HepG2 (cell line): ENCODE data around the gene RGR. TPM values are rescaled to one million over a fixed set of nuclear protein-coding genes. Genes with fewer than 3 reads are reported as not detected.

ENCODE experiments used
- KLF11 ChIP-seq: IDR thresholded peaks from 2 replicates; pipeline ENCODE4 v1.6.1; 2016; ENCODE audit warnings: missing compliant biosample characterization
- NPAS2 ChIP-seq: sonication (generic); formaldehyde crosslinking; IDR thresholded peaks from 2 replicates; pipeline ENCODE4 v1.8.0; 2022; ENCODE audit warnings: mild to moderate bottlenecking, missing genetic modification reagents, borderline replicate concordance
- ONECUT2 ChIP-seq: sonication (generic); formaldehyde crosslinking; IDR thresholded peaks from 2 replicates; pipeline ENCODE4 v1.4.0; 2020; ENCODE audit warnings: missing genetic modification reagents
- RFXANK ChIP-seq: IDR thresholded peaks from 2 replicates; pipeline ENCODE4 v1.6.1; 2016
- TSC22D2 ChIP-seq: sonication (generic); formaldehyde crosslinking; IDR thresholded peaks from 2 replicates; pipeline ENCODE4 v1.5.1; 2020; ENCODE audit warnings: missing genetic modification reagents, mild to moderate bottlenecking, borderline replicate concordance
- ZNF720 ChIP-seq: sonication (generic); formaldehyde crosslinking; IDR thresholded peaks from 2 replicates; pipeline ENCODE4 v1.4.0; 2020; ENCODE audit warnings: missing genetic modification reagents
- ZNF790 ChIP-seq: sonication (generic); formaldehyde crosslinking; IDR thresholded peaks from 2 replicates; pipeline ENCODE4 v1.8.0; 2022; ENCODE audit warnings: missing genetic modification reagents, mild to moderate bottlenecking, borderline replicate concordance
- polyA plus RNA-seq, 8 experiments: library from polyadenylated mRNA; depleted of rRNA in 3 of 8; stranded (reverse) in 7 of 8; unstranded in 1 of 8; fragments of >200 nt; fragmentation: Illumina TruSeq in 4 of 8; extraction: Trizol in 4 of 8; gene quantifications; 2 replicates each; pipeline versions ENCODE4 v1.2.1 to v1.2.3, GENCODE V29; 2011 to 2016; ENCODE audit warnings: low read depth in 4 of 8, missing spikeins in 1 of 8, mixed read lengths in 1 of 8; ENCODE audit not compliant: insufficient read depth in 1 of 8
- total RNA-seq, 5 experiments: library from RNA; depleted of rRNA; stranded (reverse); fragments of >200 nt; fragmentation: Illumina TruSeq; extraction: Trizol; gene quantifications; 2 replicates each; pipeline ENCODE4 v1.2.3, GENCODE V29; 2016; ENCODE audit warnings: low read depth in 1 of 5
- TF ChIP-seq, protein P1 (sequence below): sonication (generic); formaldehyde crosslinking; IDR thresholded peaks from 2 replicates; pipeline ENCODE4 v1.9.0; 2021; ENCODE audit warnings: missing genetic modification reagents, borderline replicate concordance
- TF ChIP-seq, protein P2 (sequence below): sonication (generic); formaldehyde crosslinking; IDR thresholded peaks from 2 replicates; pipeline ENCODE4 v1.5.0; 2020; ENCODE audit warnings: mild to moderate bottlenecking, missing genetic modification reagents, borderline replicate concordance
- TF ChIP-seq, protein P3 (sequence below): sonication (generic); formaldehyde crosslinking; IDR thresholded peaks from 2 replicates; pipeline ENCODE4 v1.8.0; 2022; ENCODE audit warnings: missing genetic modification reagents, mild to moderate bottlenecking, inconsistent platforms, borderline replicate concordance
- TF ChIP-seq, protein P4 (sequence below): sonication (generic); formaldehyde crosslinking; IDR thresholded peaks from 2 replicates; pipeline ENCODE4 v1.4.0; 2020; ENCODE audit warnings: mild to moderate bottlenecking, missing genetic modification reagents

RGR gene
- total and polyA plus RNA-seq, 2 of the 13 experiments (the other 11 are each of a cell fraction or from before 2014, with no cell fraction given), result 0.69 to 0.71 TPM

DNA sequence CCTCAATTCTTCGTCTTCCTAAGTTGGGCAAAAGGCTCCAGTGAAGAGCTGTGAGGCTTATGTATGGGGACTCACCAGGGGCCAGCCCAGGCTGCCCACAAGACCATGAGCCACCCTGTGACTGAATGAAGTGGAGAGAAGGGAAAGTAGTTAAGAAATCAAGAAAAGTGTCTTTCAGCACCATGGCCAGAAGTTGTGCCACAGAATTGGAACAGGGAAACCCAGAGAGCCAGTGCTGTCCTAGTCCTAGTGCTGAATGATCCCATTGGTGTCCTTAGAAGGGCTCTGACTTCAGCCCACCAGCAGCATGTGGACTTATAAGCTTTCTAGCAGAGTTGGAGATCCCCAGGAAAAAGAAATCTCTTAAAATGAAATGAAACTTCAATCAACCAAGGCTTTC, 46.5 kb downstream of the RGR start (continued):
- TF ChIP-seq, protein P1, sequence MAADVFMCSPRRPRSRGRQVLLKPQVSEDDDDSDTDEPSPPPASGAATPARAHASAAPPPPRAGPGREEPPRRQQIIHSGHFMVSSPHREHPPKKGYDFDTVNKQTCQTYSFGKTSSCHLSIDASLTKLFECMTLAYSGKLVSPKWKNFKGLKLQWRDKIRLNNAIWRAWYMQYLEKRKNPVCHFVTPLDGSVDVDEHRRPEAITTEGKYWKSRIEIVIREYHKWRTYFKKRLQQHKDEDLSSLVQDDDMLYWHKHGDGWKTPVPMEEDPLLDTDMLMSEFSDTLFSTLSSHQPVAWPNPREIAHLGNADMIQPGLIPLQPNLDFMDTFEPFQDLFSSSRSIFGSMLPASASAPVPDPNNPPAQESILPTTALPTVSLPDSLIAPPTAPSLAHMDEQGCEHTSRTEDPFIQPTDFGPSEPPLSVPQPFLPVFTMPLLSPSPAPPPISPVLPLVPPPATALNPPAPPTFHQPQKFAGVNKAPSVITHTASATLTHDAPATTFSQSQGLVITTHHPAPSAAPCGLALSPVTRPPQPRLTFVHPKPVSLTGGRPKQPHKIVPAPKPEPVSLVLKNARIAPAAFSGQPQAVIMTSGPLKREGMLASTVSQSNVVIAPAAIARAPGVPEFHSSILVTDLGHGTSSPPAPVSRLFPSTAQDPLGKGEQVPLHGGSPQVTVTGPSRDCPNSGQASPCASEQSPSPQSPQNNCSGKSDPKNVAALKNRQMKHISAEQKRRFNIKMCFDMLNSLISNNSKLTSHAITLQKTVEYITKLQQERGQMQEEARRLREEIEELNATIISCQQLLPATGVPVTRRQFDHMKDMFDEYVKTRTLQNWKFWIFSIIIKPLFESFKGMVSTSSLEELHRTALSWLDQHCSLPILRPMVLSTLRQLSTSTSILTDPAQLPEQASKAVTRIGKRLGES (CRISPR knock-in tag), result 0 out of 2 replicates have a peak, but pooled peaks have one; percentile 18
- TF ChIP-seq KLF11 (peak; percentile 92), ONECUT2 (CRISPR knock-in tag) (0 out of 2 replicates have a peak, but pooled peaks have one; percentile 46), TSC22D2 (CRISPR knock-in tag) (peak; percentile 98), RFXANK (CRISPR knock-in tag) (peak; percentile 66; the same call in 1 of the 2 replicates), ZNF790 (CRISPR knock-in tag) (peak; percentile 25; the same call in 1 of the 2 replicates), NPAS2 (CRISPR knock-in tag) (no peak), ZNF720 (CRISPR knock-in tag) (peak; percentile 94)
- TF ChIP-seq, protein P2, sequence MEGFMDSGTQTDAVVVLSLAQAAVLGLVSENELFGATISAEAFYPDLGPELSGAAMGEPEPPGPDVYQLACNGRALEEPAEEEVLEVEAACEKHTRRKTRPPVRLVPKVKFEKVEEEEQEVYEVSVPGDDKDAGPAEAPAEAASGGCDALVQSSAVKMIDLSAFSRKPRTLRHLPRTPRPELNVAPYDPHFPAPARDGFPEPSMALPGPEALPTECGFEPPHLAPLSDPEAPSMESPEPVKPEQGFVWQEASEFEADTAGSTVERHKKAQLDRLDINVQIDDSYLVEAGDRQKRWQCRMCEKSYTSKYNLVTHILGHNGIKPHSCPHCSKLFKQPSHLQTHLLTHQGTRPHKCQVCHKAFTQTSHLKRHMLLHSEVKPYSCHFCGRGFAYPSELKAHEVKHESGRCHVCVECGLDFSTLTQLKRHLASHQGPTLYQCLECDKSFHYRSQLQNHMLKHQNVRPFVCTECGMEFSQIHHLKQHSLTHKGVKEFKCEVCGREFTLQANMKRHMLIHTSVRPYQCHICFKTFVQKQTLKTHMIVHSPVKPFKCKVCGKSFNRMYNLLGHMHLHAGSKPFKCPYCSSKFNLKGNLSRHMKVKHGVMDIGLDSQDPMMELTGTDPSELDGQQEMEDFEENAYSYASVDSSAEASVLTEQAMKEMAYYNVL, result no peak
- TF ChIP-seq, protein P3, sequence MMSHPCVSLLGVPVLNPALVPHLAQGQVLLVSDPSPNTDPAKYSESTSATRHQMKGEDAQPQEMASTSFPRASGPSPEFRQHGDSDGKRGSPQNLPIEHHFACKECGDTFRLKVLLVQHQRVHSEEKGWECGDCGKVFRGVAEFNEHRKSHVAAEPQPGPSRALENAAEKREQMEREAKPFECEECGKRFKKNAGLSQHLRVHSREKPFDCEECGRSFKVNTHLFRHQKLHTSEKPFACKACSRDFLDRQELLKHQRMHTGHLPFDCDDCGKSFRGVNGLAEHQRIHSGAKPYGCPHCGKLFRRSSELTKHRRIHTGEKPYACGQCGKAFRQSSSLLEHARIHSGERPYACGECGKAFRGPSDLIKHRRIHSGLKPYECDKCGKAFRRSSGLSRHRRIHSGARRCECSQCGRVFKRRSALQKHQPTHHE, result no peak
- TF ChIP-seq, protein P4, sequence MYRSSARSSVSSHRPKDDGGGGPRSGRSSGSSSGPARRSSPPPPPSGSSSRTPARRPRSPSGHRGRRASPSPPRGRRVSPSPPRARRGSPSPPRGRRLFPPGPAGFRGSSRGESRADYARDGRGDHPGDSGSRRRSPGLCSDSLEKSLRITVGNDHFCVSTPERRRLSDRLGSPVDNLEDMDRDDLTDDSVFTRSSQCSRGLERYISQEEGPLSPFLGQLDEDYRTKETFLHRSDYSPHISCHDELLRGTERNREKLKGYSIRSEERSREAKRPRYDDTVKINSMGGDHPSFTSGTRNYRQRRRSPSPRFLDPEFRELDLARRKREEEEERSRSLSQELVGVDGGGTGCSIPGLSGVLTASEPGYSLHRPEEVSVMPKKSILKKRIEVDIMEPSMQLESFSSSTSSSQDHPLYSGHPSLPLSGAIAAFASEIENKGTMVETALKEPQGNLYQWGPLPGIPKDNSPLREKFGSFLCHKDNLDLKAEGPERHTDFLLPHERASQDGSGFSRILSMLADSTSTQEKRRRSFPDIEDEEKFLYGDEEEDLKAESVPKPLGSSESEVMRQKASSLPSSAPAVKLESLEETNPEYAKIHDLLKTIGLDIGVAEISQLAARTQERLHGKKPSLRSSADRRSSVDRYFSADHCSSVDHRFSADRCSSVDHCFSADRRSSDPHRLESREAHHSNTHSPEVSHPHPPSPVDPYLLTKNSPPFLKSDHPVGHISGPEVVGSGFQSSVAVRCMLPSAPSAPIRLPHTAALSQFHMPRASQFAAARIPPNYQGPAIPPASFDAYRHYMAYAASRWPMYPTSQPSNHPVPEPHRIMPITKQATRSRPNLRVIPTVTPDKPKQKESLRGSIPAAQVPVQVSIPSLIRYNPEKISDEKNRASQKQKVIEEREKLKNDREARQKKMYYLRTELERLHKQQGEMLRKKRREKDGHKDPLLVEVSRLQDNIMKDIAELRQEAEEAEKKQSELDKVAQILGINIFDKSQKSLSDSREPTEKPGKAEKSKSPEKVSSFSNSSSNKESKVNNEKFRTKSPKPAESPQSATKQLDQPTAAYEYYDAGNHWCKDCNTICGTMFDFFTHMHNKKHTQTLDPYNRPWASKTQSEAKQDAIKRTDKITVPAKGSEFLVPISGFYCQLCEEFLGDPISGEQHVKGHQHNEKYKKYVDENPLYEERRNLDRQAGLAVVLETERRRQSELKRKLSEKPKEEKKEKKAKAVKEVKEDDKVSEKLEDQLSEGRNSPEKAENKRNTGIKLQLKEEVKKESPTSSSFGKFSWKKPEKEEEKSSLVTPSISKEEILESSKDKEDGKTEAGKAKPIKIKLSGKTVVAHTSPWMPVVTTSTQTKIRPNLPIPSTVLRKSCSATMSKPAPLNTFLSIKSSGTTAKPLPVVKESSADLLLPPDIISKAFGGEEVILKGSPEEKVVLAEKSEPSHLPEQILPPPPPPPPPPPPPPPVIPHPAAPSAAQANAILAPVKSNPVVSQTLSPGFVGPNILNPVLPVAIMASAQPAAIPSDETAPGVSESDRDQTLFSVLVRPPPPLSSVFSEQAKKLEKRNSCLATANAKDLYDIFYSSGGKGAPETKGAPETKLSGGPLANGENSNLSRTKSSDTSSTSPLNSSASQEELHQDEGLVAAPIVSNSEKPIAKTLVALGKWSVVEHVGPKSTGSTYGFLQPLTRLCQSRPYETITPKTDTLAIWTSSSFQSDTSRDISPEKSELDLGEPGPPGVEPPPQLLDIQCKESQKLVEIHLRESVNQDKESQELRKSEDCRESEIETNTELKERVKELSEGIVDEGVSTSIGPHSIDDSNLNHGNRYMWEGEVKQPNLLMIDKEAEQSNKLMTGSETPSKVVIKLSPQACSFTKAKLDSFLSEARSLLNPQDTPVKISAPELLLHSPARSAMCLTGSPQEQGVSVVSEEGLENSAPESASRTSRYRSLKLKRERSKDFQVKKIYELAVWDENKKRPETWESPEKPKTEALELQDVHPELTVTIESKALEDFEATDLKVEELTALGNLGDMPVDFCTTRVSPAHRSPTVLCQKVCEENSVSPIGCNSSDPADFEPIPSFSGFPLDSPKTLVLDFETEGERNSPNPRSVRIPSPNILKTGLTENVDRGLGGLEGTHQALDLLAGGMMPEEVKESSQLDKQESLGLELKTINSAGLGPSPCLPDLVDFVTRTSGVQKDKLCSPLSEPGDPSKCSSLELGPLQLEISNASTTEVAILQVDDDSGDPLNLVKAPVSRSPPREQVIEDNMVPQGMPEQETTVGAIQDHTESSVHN (CRISPR knock-in tag), result no peak
